IMR-90 (cell line): ENCODE data around the gene HOXD9. TPM values are rescaled to one million over a fixed set of nuclear protein-coding genes. Genes with fewer than 3 reads are reported as not detected.

ENCODE experiments used
- ATAC-seq: fragments of 200-7000 bp; cut with Tn5 transposase; 2 replicates; pipeline ENCODE4 v1.9.1; 2020; ENCODE audit warnings: low read depth, mild to moderate bottlenecking, moderate library complexity
- BruUV-seq: library from RNA; stranded (reverse); fragments of 400-500 nt; replicated peaks from 2 replicates; lab custom pipeline; 2021; lab: Mats Ljungman, UMichigan
- CTCF ChIA-PET: fragments of 300-600 bp; formaldehyde crosslinking; extraction: SDS; loops from one replicate; lab custom pipeline; 2021; ENCODE audit warnings: antibody characterized with exemption; lab: Yijun Ruan, JAX
- POLR2A ChIA-PET: fragments of 300-600 bp; sonication (Branson Sonifier 250); formaldehyde crosslinking; loops from one replicate; lab custom pipeline; 2022; ENCODE audit warnings: antibody characterized with exemption; ENCODE audit not compliant: unreplicated experiment; lab: Charles Lee
- DNase-seq: peaks from one replicate; pipeline ENCODE4 v3.0.0; 2013
- H2AFZ ChIP-seq: replicated peaks from 2 replicates; pipeline ENCODE3; 2013; ENCODE audit warnings: low read length, mild to moderate bottlenecking; ENCODE audit not compliant: poor library complexity
- H2AK5ac ChIP-seq: 2 replicates; pipeline ENCODE4 v1.6.1; 2013; ENCODE audit warnings: low read depth, low read length, inconsistent platforms
- H2AK9ac ChIP-seq: replicated peaks from 2 replicates; pipeline ENCODE3; 2013; ENCODE audit warnings: mild to moderate bottlenecking, low read depth, low read length, moderate library complexity; ENCODE audit not compliant: poor library complexity
- H2BK120ac ChIP-seq: 2 replicates; pipeline ENCODE4 v1.6.1; 2013; ENCODE audit warnings: low read depth, low read length, inconsistent platforms
- H2BK15ac ChIP-seq: 3 replicates; pipeline ENCODE4 v1.6.1; 2013; ENCODE audit warnings: low read depth, low read length, inconsistent platforms
- H2BK20ac ChIP-seq: 2 replicates; pipeline ENCODE4 v1.6.1; 2013; ENCODE audit warnings: low read depth, mild to moderate bottlenecking, inconsistent platforms, low read length, moderate library complexity
- H2BK5ac ChIP-seq: 2 replicates; pipeline ENCODE4 v1.6.1; 2013; ENCODE audit warnings: mild to moderate bottlenecking, low read depth, low read length, inconsistent platforms; ENCODE audit not compliant: poor library complexity, severe bottlenecking
- H3K14ac ChIP-seq: replicated peaks from 2 replicates; pipeline ENCODE4 v1.6.1; 2013; ENCODE audit warnings: low read depth, low read length, inconsistent platforms
- H3K18ac ChIP-seq: 2 replicates; pipeline ENCODE4 v1.6.1; 2013; ENCODE audit warnings: low read depth, low read length, control low read depth
- H3K23ac ChIP-seq: 2 replicates; pipeline ENCODE4 v1.6.1; 2013; ENCODE audit warnings: low read depth, low read length, inconsistent platforms
- H3K27ac ChIP-seq: 2 replicates; pipeline ENCODE4 v1.5.1; 2013; ENCODE audit warnings: mild to moderate bottlenecking, control low read depth, low read length; ENCODE audit not compliant: insufficient read depth
- H3K27me3 ChIP-seq: 2 replicates; pipeline ENCODE4 v1.6.1; 2013; ENCODE audit warnings: low read length; ENCODE audit not compliant: control insufficient read depth, insufficient read depth
- H3K36me3 ChIP-seq: 2 replicates; pipeline ENCODE4 v1.6.1; 2013; ENCODE audit warnings: low read length, mixed read lengths; ENCODE audit not compliant: control insufficient read depth, insufficient read depth
- H3K4ac ChIP-seq: 2 replicates; pipeline ENCODE4 v1.6.1; 2013; ENCODE audit warnings: low read depth, low read length, inconsistent platforms
- H3K4me1 ChIP-seq: 2 replicates; pipeline ENCODE4 v1.6.1; 2013; ENCODE audit warnings: low read length, mixed read lengths; ENCODE audit not compliant: control insufficient read depth, insufficient read depth
- H3K4me2 ChIP-seq: 2 replicates; pipeline ENCODE4 v1.6.1; 2013; ENCODE audit warnings: low read depth, mild to moderate bottlenecking, control low read depth, low read length, moderate library complexity
- H3K4me3 ChIP-seq: 2 replicates; pipeline ENCODE4 v1.5.1; 2013; ENCODE audit warnings: low read depth, mild to moderate bottlenecking, control low read depth, low read length, moderate library complexity; ENCODE audit not compliant: insufficient read depth
- H3K56ac ChIP-seq: 2 replicates; pipeline ENCODE4 v1.6.1; 2013; ENCODE audit warnings: low read length, inconsistent platforms; ENCODE audit not compliant: insufficient read depth; ENCODE audit errors: extremely low read depth
- H3K79me1 ChIP-seq, 2 experiments: 2 replicates each; pipeline ENCODE4 v1.6.1; 2013; ENCODE audit warnings: low read length in 2 of 2, inconsistent platforms in 1 of 2, low read depth in 1 of 2
- H3K9ac ChIP-seq: 2 replicates; pipeline ENCODE4 v1.6.1; 2013; ENCODE audit warnings: low read depth, low read length, control low read depth
- H3K9me1 ChIP-seq: 2 replicates; pipeline ENCODE4 v1.6.1; 2013; ENCODE audit warnings: low read length, inconsistent platforms; ENCODE audit not compliant: insufficient read depth
- H3K9me3 ChIP-seq: 2 replicates; pipeline ENCODE4 v1.6.1; 2013; ENCODE audit warnings: low read length; ENCODE audit not compliant: control insufficient read depth, insufficient read depth
- H4K20me1 ChIP-seq: 2 replicates; pipeline ENCODE4 v1.6.1; 2013; ENCODE audit warnings: low read length, inconsistent platforms; ENCODE audit not compliant: insufficient read depth
- H4K5ac ChIP-seq: 2 replicates; pipeline ENCODE4 v1.6.1; 2013; ENCODE audit warnings: mild to moderate bottlenecking, low read depth, low read length, control low read depth
- H4K8ac ChIP-seq, 2 experiments: 2 replicates each; pipeline ENCODE4 v1.6.1; 2013; ENCODE audit warnings: low read depth in 2 of 2, low read length in 2 of 2, control low read depth in 1 of 2, inconsistent platforms in 1 of 2
- H4K91ac ChIP-seq: 2 replicates; pipeline ENCODE4 v1.6.1; 2013; ENCODE audit warnings: low read depth, low read length, inconsistent platforms; ENCODE audit not compliant: insufficient read depth
- CEBPB ChIP-seq: IDR thresholded peaks from 2 replicates; pipeline ENCODE4 v1.6.1; 2012; ENCODE audit warnings: low read depth, low read length, improper control_type of control experiment
- MAZ ChIP-seq: IDR thresholded peaks from 2 replicates; pipeline ENCODE4 v1.6.1; 2012; ENCODE audit warnings: low read depth, mild to moderate bottlenecking, low read length, improper control_type of control experiment, moderate library complexity, borderline replicate concordance
- WGBS, 2 experiments: methylation state at CpG; one replicate each; pipeline versions ENCODE4 v1.1.5 to v1.1.7; 2013; ENCODE audit warnings: missing lambda C conversion rate in 2 of 2; ENCODE audit not compliant: insufficient read length in 1 of 2; ENCODE audit errors: extremely low coverage in 2 of 2; 5-methylcytosine and 5-hydroxymethylcytosine counted together
- dilution Hi-C: fragments of 300-500 bp; cut with HindIII; formaldehyde crosslinking; loops from one replicate; pipeline ENCODE4 v1.14.3; 2018; ENCODE audit warnings: low sequenced_read_pairs; ENCODE audit not compliant: unreplicated experiment
- in situ Hi-C: fragments of 300-500 bp; cut with MboI; formaldehyde crosslinking; loops from 3 replicates; pipeline ENCODE4 v1.14.3; 2019; ENCODE audit warnings: low sequenced_read_pairs, inconsistent platforms, mixed read lengths
- intact Hi-C: fragments of 100-400 bp; cut with micrococcal nuclease; formaldehyde crosslinking; loops from 2 replicates; pipeline ENCODE4 v1.10.0; 2022
- polyA plus RNA-seq, 3 experiments: library from polyadenylated mRNA; depleted of rRNA; stranded (reverse); fragments of >200 nt; gene quantifications; 2 replicates each; pipeline ENCODE4 v1.2.3, GENCODE V29; 2012; ENCODE audit warnings: low replicate concordance in 1 of 3
- total RNA-seq: library from RNA; depleted of rRNA; stranded (reverse); fragments of >200 nt; gene quantifications from 2 replicates; pipeline ENCODE4 v1.2.3, GENCODE V29; 2012
- TF ChIP-seq, protein P1 (sequence below): fragments of 150-350 bp; IDR thresholded peaks from 2 replicates; pipeline ENCODE4 v1.6.1; 2017; ENCODE audit warnings: mild to moderate bottlenecking, antibody characterized with exemption, low read length, low read depth

Gene HOXD9
- total and polyA plus RNA-seq, 2 of the 4 experiments (the other 2 are of a cell fraction), result not detected

DNA sequence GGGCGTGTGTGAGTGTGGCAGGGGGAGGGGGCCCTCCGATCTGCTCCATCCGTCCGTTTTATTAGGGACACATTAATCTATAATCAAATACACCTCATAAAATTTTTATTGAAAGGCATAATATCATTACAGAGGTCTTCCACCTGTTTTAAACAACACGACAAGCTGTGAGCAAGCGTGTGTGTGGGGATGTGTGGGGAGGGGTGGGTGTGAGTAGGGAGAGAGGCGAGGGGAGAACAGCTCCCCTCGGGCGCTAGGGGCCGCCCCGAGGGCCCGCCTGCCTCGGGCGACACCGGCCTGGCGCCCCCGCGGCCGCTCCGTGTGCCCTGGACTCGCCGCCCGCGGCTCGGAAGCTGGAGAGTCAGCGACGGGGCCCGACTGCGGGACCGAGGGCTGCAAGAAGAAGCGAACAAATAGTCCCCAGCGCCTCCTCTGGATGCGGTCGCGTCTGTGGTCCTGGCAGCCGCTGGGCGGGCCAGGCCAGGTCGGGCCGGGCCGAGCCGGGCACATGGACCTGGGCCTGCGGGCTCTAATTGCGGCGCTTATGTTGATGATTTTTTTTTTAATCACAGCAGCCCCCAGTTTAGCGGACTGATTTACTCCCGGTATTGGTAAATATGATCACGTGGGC lies 352 bp upstream of the HOXD9 start:
- no peak overlapping the region for H2AK5ac ChIP-seq
- ATAC-seq (no peak), DNase-seq (no peak)
- H2BK15ac ChIP-seq, result no peak overlapping the region
- ChIA-PET CTCF (no interaction called here), POLR2A (no interaction called here)
- H3K79me1 ChIP-seq, result no peaks in the 10 kb centered on the region
- H3K4me2 ChIP-seq, result no peak overlapping the region
- H3K27ac ChIP-seq, result no peak overlapping the region
- H3K18ac ChIP-seq, result no peak overlapping the region
- H3K56ac ChIP-seq, result no peak overlapping the region
- H3K14ac ChIP-seq, result no peak overlapping the region
- H4K5ac ChIP-seq, result no peak overlapping the region
- WGBS, 2 experiments, result 6% methylated on average over 18 of the region's 47 CpGs; no CpG with 5 or more reads in 1 of the 2 experiments
- H3K27me3 ChIP-seq, result peaks cover 94% of the 10 kb centered on the region
- H3K23ac ChIP-seq, result no peak overlapping the region
- no peak overlapping the region for H3K4me3 ChIP-seq
- H3K4me1 ChIP-seq, result no peaks in the 10 kb centered on the region
- no peak overlapping the region for H2BK20ac ChIP-seq
- peaks cover 8% of the 10 kb centered on the region for H3K9me3 ChIP-seq
- intact Hi-C loops, result no loop called here
- no peaks in the 10 kb centered on the region for H3K9me1 ChIP-seq
- dilution Hi-C loops, result no loop called here
- H2AK9ac ChIP-seq, result no peak overlapping the region
- in situ Hi-C loops, result loop anchor here (10.0 kb wide), 2 partner anchors 333 to 1033 kb away; no protein-coding TSS in a partner anchor
- no TSS peak for BruUV-seq
- TF ChIP-seq, protein P1, sequence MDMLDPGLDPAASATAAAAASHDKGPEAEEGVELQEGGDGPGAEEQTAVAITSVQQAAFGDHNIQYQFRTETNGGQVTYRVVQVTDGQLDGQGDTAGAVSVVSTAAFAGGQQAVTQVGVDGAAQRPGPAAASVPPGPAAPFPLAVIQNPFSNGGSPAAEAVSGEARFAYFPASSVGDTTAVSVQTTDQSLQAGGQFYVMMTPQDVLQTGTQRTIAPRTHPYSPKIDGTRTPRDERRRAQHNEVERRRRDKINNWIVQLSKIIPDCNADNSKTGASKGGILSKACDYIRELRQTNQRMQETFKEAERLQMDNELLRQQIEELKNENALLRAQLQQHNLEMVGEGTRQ, result peak; percentile 75; the same call in 1 of the 2 replicates
- no peak for TF ChIP-seq CEBPB
- no peak for TF ChIP-seq MAZ
- H4K8ac ChIP-seq, result no peak overlapping the region
- no peaks in the 10 kb centered on the region; the same call in 1 of the 2 replicates for H4K20me1 ChIP-seq
- H2BK120ac ChIP-seq, result no peak overlapping the region
- H3K36me3 ChIP-seq, result no peaks in the 10 kb centered on the region
- H3K9ac ChIP-seq, result no peak overlapping the region
- no peak overlapping the region for H2AFZ ChIP-seq
- H4K91ac ChIP-seq, result no peak overlapping the region
- no peak overlapping the region for H2BK5ac ChIP-seq
- H3K4ac ChIP-seq, result no peak overlapping the region
